ENCODE measurements around the gene CXorf38.

CXorf38 gene

GRCh38 chrX:40647307-40648197 is at the start of gene CXorf38:
CXorf38 (minus strand) TSS chrX:40647561; CDS start chrX:40647520, 41 bp downstream.
- in situ Hi-C loops (cut with HindIII; ENCODE audit: low pct_unique_long_range_greater_than_20kb, low sequenced_read_pairs) = no loop called here
- no peak for TF ChIP-seq JUND (IDR thresholded peaks at IDR 0.05; ENCODE audit: low read depth)
- DNase-seq (ENCODE audit: low read depth in 1 of 2, low spot score in 1 of 2) = peak; percentile 79 to 93

GRCh38 chrX:40694802-40695201 is 47.4 kb upstream of the CXorf38 start:
- no peak for DNase-seq (ENCODE audit: low read depth in 1 of 2, low spot score in 1 of 2)
- TF ChIP-seq JUND (IDR thresholded peaks at IDR 0.05; ENCODE audit: low read depth) = no peak
- in situ Hi-C loops (cut with HindIII; ENCODE audit: low pct_unique_long_range_greater_than_20kb, low sequenced_read_pairs) = no loop called here

- in situ Hi-C loops (cut with HindIII; ENCODE audit: low pct_unique_long_range_greater_than_20kb, low sequenced_read_pairs) = no loop called here
- no peak for TF ChIP-seq JUND (IDR thresholded peaks at IDR 0.05; ENCODE audit: low read depth)
- no peak for DNase-seq (ENCODE audit: low read depth in 1 of 2, low spot score in 1 of 2)
These were observed 41.6 kb upstream of the CXorf38 start for GRCh38 chrX:40688929-40689328.

- in situ Hi-C loops (cut with HindIII; ENCODE audit: low pct_unique_long_range_greater_than_20kb, low sequenced_read_pairs) = no loop called here
- no peak for TF ChIP-seq JUND (IDR thresholded peaks at IDR 0.05; ENCODE audit: low read depth)
These were observed 39.8 kb upstream of the CXorf38 start for GRCh38 chrX:40687169-40687568.

GRCh38 chrX:40685362-40685918 is 38.1 kb upstream of the CXorf38 start:
- no peak for TF ChIP-seq JUND (IDR thresholded peaks at IDR 0.05; ENCODE audit: low read depth)
- DNase-seq (ENCODE audit: low read depth in 1 of 2, low spot score in 1 of 2) = no peak
- in situ Hi-C loops (cut with HindIII; ENCODE audit: low pct_unique_long_range_greater_than_20kb, low sequenced_read_pairs) = no loop called here

More at GRCh38 chrX:40687169-40687568, 39.8 kb upstream of the CXorf38 start:
- no peak for DNase-seq (ENCODE audit: low read depth in 1 of 2, low spot score in 1 of 2)

- no peak for DNase-seq (ENCODE audit: low read depth in 1 of 2, low spot score in 1 of 2)
- TF ChIP-seq JUND (IDR thresholded peaks at IDR 0.05; ENCODE audit: low read depth) = no peak
- in situ Hi-C loops (cut with HindIII; ENCODE audit: low pct_unique_long_range_greater_than_20kb, low sequenced_read_pairs) = no loop called here
These were observed 36.7 kb upstream of the CXorf38 start for GRCh38 chrX:40684092-40684491.

- DNase-seq (ENCODE audit: low read depth in 1 of 2, low spot score in 1 of 2) = no peak
- in situ Hi-C loops (cut with HindIII; ENCODE audit: low pct_unique_long_range_greater_than_20kb, low sequenced_read_pairs) = no loop called here
- TF ChIP-seq JUND (IDR thresholded peaks at IDR 0.05; ENCODE audit: low read depth) = no peak
These were observed 35.9 kb upstream of the CXorf38 start for GRCh38 chrX:40683245-40683644.

- no peak for DNase-seq (ENCODE audit: low read depth in 1 of 2, low spot score in 1 of 2)
- in situ Hi-C loops (cut with HindIII; ENCODE audit: low pct_unique_long_range_greater_than_20kb, low sequenced_read_pairs) = no loop called here
- TF ChIP-seq JUND (IDR thresholded peaks at IDR 0.05; ENCODE audit: low read depth) = no peak
These were observed 23.8 kb upstream of the CXorf38 start for GRCh38 chrX:40671126-40671525.

- peak in 1 of 2 experiments; percentile 17 for DNase-seq (ENCODE audit: low read depth in 1 of 2, low spot score in 1 of 2)
- in situ Hi-C loops (cut with HindIII; ENCODE audit: low pct_unique_long_range_greater_than_20kb, low sequenced_read_pairs) = no loop called here
- no peak for TF ChIP-seq JUND (IDR thresholded peaks at IDR 0.05; ENCODE audit: low read depth)
These were observed 16.7 kb upstream of the CXorf38 start for GRCh38 chrX:40663880-40664630.

- in situ Hi-C loops (cut with HindIII; ENCODE audit: low pct_unique_long_range_greater_than_20kb, low sequenced_read_pairs) = no loop called here
- TF ChIP-seq JUND (IDR thresholded peaks at IDR 0.05; ENCODE audit: low read depth) = no peak
- DNase-seq (ENCODE audit: low read depth in 1 of 2, low spot score in 1 of 2) = no peak
These were observed 15.8 kb upstream of the CXorf38 start for GRCh38 chrX:40663078-40663740.

- in situ Hi-C loops (cut with HindIII; ENCODE audit: low pct_unique_long_range_greater_than_20kb, low sequenced_read_pairs) = no loop called here
These were observed 14.1 kb upstream of the CXorf38 start for GRCh38 chrX:40661489-40661888.

GRCh38 chrX:40660381-40660780 is 13.0 kb upstream of the CXorf38 start:
- no peak for TF ChIP-seq JUND (IDR thresholded peaks at IDR 0.05; ENCODE audit: low read depth)
- in situ Hi-C loops (cut with HindIII; ENCODE audit: low pct_unique_long_range_greater_than_20kb, low sequenced_read_pairs) = no loop called here

More at GRCh38 chrX:40661489-40661888, 14.1 kb upstream of the CXorf38 start:
- TF ChIP-seq JUND (IDR thresholded peaks at IDR 0.05; ENCODE audit: low read depth) = no peak
- no peak for DNase-seq (ENCODE audit: low read depth in 1 of 2, low spot score in 1 of 2)

More at GRCh38 chrX:40660381-40660780, 13.0 kb upstream of the CXorf38 start:
- DNase-seq (ENCODE audit: low read depth in 1 of 2, low spot score in 1 of 2) = no peak
